ENCODE data around the gene ETHE1.

- TF ChIP-seq, protein P1, sequence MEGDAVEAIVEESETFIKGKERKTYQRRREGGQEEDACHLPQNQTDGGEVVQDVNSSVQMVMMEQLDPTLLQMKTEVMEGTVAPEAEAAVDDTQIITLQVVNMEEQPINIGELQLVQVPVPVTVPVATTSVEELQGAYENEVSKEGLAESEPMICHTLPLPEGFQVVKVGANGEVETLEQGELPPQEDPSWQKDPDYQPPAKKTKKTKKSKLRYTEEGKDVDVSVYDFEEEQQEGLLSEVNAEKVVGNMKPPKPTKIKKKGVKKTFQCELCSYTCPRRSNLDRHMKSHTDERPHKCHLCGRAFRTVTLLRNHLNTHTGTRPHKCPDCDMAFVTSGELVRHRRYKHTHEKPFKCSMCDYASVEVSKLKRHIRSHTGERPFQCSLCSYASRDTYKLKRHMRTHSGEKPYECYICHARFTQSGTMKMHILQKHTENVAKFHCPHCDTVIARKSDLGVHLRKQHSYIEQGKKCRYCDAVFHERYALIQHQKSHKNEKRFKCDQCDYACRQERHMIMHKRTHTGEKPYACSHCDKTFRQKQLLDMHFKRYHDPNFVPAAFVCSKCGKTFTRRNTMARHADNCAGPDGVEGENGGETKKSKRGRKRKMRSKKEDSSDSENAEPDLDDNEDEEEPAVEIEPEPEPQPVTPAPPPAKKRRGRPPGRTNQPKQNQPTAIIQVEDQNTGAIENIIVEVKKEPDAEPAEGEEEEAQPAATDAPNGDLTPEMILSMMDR (IDR thresholded peaks at IDR 0.05; ENCODE audit: low read length): no peak
- TF ChIP-seq EZH2 (IDR thresholded peaks at IDR 0.05; ENCODE audit: borderline replicate concordance, low read length): no peak
Observed at GRCh38 chr19:43527860-43528622, 1.0 kb upstream of the ETHE1 start.
